OCI-LY3 (cell line): ENCODE data around the gene JAKMIP1.

Source experiments
- CTCF ChIP-seq: fragments of 200-600, 300-600 bp; sonication (generic); IDR thresholded peaks from 2 replicates; pipeline ENCODE4 v1.5.1; 2014; ENCODE audit warnings: antibody characterized with exemption, low read length, low read depth
- EZH2phosphoT487 ChIP-seq: fragments of 200-600 bp; shearing (Covaris generic); IDR thresholded peaks from 2 replicates; pipeline ENCODE4 v1.6.1; 2018; ENCODE audit warnings: antibody characterized with exemption, mixed run types, low read depth

- TF ChIP-seq EZH2phosphoT487, result no peak
- no peak for TF ChIP-seq CTCF
Measured at GRCh38 chr4:6120361-6120760, 80.0 kb downstream of the JAKMIP1 start.
